ENCODE results near the gene SPTB.
A peak's percentile ranks its signal among the peaks of the same experiment; 100 is the strongest.

SPTB gene

GRCh38 chr14:64784006-64784405 is 95.7 kb downstream of the SPTB start:
- DNase-seq: no peak

GRCh38 chr14:64782196-64782595 is 97.5 kb downstream of the SPTB start:
- no peak for DNase-seq

GRCh38 chr14:64779472-64779871 is 100.2 kb downstream of the SPTB start:
- DNase-seq: no peak

- no peak for DNase-seq
Observed at GRCh38 chr14:64778104-64778754, 101.5 kb downstream of the SPTB start.

- DNase-seq: no peak
Observed at GRCh38 chr14:64777461-64777860, 102.2 kb downstream of the SPTB start.

GRCh38 chr14:64775081-64775777 is 104.5 kb downstream of the SPTB start:
- DNase-seq: no peak

- DNase-seq: no peak
Observed at GRCh38 chr14:64774272-64774671, 105.4 kb downstream of the SPTB start.

GRCh38 chr14:64773577-64773976 is 106.1 kb downstream of the SPTB start:
- peak; percentile 14 for DNase-seq

GRCh38 chr14:64773046-64773445 is 106.7 kb downstream of the SPTB start:
- DNase-seq: no peak

GRCh38 chr14:64772397-64772950 is 107.2 kb downstream of the SPTB start:
- DNase-seq: peak; percentile 12

GRCh38 chr14:64771161-64771560 is 108.5 kb downstream of the SPTB start:
- no peak for DNase-seq

GRCh38 chr14:64770751-64771150 is 109.0 kb downstream of the SPTB start:
- DNase-seq: no peak

- DNase-seq: no peak
Observed at GRCh38 chr14:64769096-64770020, 110.3 kb downstream of the SPTB start.

GRCh38 chr14:64768401-64769095 is 111.2 kb downstream of the SPTB start:
- DNase-seq: no peak

GRCh38 chr14:64767215-64767964 is 112.3 kb downstream of the SPTB start:
- DNase-seq: no peak

GRCh38 chr14:64766430-64767151 is 113.1 kb downstream of the SPTB start:
- DNase-seq: no peak

- DNase-seq: no peak
Observed at GRCh38 chr14:64765740-64766302, 113.9 kb downstream of the SPTB start.

GRCh38 chr14:64764641-64765520 is 114.8 kb downstream of the SPTB start:
- peak; percentile 77 for DNase-seq

- DNase-seq: no peak
Observed at GRCh38 chr14:64763801-64764621, 115.7 kb downstream of the SPTB start.

Measured in DMS53 (cell line).